ENCODE results near the gene PIK3IP1.

GRCh38 chr22:31246687-31247086, 45.6 kb downstream of the PIK3IP1 start:
- no peak for TF ChIP-seq ZNF70 (CRISPR knock-in tag; IDR thresholded peaks at IDR 0.05)
- no peak for TF ChIP-seq PATZ1 (CRISPR knock-in tag; IDR thresholded peaks at IDR 0.05; ENCODE audit: borderline replicate concordance)
- TF ChIP-seq CSRNP3 (CRISPR knock-in tag; IDR thresholded peaks at IDR 0.05), result no peak

Data from SK-N-SH treated with all-trans-retinoic acid at 6 μM for 48 hours (cell line).